NCI-H82 treated with DMSO at 0.1 percent for 48 hours (cell line): Measurements from ENCODE around the gene LCOR.

ENCODE experiments used
- DNase-seq: peaks from one replicate; lab custom pipeline; 2025; ENCODE audit not compliant: unreplicated experiment; lab: John Stamatoyannopoulos, UW

Gene LCOR

DNA sequence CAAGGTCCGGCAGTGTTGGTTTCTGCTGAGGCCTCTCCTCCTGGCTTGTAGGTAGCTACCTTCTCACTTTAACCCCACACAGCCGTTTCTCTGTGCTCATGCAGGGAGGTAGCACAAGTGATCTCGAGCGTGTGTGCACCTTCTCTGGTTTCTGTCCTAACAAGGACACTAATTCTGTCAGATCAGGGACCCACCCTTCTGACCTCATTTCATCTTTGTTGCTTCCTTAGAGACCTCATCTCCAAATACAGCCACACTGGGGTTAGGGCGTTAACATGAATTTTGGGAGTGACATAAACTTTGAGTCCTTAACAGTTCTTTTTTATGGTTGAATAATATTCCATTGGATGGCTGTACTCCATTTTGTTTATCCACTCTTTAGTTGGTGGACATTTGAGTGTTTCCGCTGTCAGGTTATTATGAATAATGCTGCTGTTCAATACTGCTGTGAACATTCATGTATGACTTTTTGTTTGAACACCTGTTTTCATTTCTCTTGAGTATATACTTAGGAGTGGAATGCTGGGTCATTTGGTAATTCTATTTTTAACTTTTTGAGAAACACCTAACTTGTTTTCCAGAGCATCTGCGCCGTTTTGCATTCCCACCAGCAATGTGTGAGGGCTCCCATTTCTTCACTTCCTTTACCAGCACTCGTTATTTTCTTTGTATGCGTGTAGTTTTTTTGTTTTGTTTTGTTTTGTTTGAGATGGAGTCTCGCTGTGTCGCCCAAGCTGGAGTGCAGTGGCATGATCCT is 57.5 kb downstream of the LCOR start:
- no peak for DNase-seq

DNA sequence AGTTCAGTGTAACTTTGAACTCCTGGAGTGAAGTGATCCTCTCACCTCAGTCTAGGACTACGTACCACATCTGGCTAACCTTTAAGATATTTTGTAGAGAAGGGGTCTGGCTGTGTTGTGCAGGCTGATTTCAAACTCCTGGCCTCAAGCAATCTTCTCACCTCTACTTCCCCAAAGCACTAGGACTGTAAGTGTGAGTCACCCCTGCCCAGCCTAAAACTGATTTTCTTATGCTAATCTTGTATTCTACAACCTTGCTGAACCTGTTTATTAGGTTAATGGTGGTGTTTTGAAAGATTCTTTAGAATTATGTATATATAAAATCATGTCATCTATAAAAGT is 58.0 kb downstream of the LCOR start:
- no peak for DNase-seq

DNA sequence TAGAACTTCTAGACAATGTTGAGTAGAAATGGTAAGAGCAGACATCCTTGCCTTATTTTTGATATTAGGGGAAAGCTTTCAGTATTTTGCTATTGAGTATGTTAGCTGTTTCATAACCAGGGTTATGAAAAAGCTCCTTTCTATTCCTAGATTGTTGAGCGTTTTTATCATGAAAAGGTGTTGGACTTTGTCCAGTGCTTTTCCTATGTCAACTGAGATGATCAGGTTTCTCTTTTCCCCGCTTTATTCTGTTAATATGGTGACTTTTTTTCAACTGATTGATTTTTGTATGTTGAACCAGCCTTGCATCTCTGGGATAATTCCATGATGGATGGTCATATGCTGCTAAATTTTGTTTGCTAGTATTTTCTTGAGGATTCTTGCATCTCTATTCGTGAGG is 58.5 kb downstream of the LCOR start:
- DNase-seq, result no peak

DNA sequence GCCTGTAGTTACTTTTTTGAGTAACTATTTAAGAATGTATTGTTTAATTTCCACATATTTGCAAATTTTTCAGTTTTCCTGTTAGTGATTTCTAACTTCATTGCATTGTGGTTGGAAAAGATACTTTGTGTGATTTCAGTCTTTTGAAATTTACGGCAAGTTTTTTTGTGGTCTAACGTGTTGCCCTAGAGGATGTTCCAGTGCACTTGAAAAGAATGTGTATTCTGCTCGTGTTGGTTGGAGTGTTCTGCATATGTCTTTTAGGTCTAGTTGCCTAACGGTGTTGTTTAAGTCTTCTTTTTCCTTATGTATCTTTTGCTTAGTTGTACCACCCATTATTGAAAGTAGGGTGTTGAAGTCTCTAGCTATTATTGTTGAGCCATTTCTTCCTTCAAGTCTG is 59.7 kb downstream of the LCOR start:
- no peak for DNase-seq

DNA sequence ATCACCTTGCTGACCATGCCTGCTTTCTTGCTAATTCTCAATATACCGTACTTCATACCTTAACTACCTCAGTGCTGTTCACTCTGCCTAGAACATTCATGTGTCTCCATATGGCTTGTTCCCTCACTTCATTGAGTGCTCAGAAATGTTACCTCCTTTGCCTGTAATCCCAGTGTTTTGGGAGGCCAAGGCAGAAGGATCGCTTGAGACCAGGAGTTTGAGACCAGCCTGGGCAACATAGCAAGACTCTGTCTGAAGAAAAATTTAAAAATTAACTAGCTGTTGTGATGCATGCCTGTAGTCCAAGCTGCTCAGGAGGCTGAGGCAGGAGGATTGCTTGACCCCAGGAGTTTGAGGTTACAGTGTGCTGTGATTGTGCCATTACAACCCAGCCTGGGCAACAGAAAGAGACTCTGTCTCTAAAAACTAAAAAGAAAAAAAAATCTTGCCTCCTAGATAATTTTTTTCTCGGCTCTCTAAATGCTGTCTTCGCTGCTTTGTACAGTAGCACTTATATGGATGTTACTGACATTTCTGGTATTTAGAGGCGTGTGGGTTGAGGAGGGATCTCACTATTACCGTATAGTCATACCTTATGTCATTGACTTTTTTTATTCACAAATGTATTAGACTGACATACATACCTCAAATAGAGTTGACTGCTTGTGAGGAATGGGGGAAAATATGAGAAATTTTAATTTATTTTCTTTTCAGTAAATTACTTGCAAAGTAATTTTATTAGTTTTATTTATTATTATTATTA is 63.7 kb downstream of the LCOR start:
- no peak for DNase-seq

DNA sequence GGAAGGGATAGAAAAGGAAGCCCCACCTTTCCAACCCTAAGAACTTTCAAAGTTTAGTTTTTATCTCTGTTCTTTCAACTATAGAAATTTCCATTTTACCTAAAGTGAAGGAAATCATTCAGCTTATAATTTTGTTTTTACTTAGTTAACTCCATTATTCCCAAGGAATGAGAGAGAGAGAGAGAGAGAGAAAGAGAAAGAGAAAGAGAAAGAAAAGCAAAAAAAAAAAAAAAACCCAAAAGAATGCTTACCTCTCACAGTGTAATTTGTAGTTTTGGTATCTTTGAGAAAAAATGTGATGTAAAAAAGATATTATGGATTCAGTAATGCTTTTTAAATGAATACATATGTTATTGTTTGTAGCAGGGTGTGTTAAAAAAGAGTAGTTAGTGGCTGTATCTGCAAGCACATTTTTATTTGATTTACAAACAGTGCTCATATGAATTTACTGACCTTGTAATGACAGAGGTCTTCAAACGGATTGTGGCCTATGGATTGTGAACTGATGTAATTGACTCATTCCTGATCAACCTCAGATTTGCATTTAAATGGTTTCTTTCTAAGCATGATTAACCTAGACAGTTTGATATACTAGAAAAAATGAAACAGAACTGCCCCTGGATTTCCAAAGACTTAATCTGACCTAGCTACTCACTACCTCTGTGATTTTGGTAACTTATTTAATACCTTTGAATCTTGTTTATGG is 64.9 kb downstream of the LCOR start:
- DNase-seq, result no peak

DNA sequence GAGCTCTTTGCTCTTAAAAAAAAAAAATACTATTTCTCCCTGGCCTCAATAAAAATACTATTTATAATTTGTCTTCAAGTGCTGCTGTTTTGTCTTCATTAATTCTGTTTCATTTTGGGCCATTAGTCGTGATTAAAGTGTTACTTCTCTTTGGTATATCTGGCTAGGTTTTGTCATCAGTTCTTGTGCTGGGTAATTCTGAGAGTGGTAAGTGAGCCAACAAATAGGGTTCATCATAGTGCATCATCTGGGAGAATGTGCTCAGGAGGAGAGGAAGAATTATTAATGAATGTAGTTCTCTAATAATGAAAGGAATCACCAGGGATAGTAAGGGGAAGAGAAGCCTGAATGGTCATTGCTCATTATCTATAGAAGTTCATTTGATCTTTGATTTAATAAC is 70.0 kb downstream of the LCOR start:
- no peak for DNase-seq

DNA sequence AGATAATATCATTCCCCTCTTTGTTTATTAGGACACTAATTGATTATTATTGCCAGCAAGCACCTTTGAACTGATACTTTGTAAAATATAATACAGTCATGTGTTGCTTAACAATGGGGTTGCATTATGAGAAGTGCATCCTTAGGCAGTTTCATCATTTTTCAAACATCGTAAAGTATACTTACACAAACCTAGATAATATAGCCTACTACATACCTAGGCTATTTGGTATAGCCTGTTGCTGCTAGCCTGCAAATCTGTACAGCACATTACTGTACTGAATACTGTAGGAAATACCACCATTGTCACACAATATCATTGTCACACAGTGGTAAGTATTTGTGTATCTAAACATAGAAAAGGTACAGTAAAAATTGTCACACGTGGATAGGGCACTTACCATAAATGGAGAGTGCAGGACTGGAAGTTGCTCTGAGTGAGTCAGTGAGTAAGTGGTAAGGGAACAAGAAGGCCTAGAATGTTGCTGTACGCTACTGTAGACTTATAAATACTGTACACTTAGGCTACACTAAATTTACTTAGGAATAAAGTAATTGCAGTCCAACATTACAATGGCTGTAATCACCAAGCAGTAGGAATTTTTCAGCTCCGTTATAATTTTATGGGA is 70.7 kb downstream of the LCOR start:
- DNase-seq, result no peak

DNA sequence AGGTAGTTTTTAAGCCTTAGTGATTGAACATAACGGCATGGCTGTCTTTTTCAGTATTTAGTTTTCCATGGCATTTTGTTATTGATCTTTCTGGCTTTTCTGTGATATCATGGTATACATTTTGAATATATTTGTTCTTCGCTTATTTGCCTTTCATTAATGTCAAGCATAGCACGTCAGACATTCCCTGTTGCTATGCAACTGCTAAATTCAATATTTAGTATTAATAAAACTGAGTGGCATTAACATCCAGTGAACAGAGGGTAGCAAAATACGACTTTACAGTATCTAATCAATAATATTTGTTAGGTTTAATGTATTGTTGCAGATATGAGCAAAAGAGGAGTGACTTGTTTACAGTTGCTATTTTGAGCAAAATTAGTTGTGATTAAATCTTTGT is 72.5 kb downstream of the LCOR start:
- DNase-seq, result no peak

DNA sequence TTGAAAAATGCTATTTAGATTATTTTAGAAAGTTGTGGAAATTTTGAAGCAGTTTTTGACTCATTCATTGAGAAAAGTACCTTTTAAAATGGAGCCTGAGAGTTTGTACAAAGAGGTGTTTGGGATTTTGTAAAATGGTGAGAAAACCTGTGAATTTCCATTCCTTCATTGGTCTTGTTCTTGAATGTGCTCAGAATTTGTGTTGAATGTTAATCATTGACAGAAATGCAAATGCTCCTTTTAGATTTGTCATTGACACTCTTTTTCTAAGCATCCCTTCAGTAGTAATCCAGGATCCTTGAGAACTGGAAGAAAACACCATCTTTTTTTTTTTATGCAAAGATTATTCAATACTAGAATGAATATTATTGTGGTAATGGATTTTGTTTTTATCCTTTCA is 74.8 kb downstream of the LCOR start:
- DNase-seq, result no peak

DNA sequence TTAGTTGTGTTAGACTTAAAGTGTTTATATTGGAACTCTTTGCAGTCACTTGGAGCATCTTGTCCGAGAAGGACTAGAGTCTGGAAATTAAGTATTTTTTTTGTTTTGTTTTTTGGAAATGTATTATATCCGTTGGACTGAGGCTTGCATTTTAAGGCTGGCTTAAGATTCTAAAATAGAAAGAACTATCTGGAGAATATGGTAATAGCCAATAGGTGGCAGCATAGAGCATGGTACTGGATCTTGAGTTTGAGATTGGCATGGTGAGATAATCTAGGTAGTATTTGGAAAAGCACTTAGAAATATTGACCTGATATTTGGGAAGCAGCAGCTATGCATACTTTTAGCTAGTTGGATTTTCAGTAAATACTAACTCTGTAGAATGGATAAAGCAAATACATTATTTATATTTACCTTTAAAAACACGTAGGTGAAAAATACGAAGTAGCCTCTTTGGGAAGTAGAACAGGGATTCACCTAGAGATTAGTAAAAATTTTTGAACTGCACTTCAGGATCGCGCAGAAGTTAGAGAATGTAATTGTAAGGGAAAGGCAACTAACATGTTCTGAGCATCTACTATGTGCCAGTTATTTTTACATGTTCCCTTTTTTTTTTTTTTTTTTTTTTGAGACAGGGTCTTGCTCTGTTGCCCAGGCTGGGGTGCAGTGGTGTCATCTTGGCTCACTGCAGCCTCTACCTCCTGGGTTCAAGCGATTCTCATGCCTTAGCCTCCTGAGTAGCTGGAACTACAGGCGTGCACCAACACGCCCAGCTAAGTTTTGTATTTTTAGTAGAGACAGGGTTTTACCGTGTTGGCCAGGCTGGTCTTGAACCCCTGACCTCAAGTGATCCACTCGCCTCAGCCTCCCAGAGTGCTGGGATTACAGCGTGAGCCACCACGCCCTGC is 78.6 kb downstream of the LCOR start:
- DNase-seq, result no peak

DNA sequence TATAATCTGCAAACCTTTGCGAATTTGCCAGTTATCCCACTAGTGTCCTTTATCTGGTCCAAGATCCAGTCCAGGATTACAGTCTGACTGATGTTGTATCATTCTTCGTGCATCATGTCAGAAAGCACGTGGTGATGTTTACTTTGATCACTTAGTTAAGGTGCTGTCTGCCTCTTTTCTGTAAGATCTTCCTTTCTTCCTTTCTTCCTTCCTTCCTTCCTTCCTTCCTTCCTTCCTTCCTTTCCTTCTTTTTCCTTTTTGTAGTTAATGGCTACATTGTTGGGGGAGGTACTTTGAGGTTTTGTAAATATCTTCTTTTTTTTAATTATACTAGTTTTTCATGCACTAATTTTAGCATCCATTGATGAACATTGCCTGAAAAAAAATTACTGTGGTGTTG is 80.3 kb downstream of the LCOR start:
- no peak for DNase-seq

DNA sequence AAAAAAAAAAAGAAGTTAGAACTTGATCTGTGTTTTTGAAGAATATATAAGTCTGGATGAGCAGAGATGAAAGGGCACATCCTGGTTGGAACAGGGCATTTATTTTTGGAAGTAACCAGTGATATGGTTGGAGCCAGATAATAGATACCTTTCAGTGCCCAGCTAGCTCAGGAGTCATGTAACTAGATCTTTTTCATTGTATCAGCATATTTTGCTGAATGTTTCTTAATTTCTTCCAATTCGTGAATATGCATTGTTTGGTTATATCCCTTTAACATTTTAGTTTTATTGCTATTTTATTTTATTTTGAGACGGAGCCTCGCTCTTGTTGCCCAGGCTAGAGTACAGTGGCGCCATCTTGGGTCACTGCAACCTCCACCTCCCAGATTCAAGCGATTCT is 81.8 kb downstream of the LCOR start:
- DNase-seq, result no peak

DNA sequence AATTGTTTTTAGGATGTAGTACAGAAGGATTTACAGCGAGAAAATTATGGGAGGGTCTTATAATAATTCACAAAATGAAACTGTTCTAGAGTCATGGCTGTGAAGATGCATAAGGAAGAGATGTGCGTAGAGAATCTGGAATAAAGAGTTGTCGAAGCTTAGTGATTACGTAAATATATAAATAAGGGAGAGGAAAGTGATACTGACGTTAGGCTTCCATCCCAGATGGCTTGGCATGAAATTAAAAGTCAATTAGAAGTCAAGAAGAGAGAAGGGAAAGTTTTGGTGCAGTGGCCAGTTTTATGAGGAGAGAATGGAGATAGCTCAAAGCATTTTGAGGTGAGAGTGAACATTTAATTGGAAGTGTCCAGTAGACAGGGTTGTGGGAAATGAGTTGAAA is 85.5 kb downstream of the LCOR start:
- DNase-seq, result no peak

DNA sequence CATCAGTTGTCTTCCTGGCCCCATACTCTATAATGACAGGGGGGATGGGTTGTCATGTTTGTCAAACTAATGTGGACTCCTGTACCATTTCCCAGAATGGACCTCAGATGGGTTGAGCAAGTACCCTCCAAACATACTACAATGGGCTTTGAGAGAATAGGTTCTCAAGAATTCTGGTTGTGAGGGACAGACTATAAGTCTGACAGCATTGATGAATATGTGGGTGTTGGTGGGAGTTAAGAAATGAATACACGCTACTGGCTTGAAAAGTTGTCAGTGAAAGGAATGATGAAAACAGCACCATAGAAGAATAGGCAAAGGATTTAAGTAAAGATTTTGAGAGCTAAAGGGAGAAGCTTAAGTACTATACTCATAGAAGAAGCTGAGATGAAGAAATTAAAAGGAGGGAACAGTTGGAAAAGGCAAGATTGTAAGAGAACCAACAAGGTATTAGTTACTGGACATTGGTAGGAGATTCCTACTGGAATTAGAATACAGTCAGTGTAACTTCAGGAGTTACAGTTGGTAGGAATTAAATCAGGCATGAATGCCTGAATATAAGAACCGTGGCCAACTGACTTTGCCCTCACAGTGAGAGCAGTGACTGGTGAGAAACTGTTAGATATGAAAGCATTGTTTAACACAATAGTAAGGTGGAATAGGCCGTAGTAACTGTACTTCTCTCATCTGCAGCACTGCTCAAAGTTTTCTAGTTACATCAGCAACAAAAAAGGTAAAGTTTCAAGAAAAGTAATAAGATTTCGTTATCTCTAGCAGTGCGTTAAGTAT is 86.3 kb downstream of the LCOR start:
- no peak for DNase-seq

DNA sequence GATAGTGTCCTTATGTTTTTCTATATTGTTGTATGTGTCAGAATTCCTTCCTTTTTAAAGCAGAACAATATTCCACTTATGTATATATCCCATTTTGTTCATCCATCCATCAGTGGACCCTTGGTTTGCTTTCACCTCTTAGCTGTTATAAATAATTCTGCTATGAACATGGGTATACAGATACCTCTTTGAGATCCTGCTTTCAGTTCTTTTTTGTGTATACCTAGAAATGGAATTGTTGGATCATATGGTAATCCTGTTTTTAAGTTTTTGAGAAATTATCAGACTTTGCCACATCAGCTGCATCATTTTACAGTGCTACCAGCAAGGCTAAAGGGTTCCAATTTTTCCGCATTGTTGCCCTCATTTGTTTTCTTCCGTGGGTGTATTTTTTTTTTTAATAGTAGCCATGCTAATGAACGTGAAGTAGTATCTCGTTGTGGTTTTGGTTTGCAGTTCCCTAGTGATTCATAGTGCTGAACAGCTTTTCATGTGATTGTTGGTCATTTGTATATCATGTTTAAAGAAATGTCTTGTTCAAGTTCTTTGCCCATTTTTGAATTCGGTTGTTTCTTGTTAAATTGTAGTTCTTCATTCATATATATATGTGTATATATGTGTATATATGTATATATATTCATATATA is 87.8 kb downstream of the LCOR start:
- DNase-seq, result no peak

DNA sequence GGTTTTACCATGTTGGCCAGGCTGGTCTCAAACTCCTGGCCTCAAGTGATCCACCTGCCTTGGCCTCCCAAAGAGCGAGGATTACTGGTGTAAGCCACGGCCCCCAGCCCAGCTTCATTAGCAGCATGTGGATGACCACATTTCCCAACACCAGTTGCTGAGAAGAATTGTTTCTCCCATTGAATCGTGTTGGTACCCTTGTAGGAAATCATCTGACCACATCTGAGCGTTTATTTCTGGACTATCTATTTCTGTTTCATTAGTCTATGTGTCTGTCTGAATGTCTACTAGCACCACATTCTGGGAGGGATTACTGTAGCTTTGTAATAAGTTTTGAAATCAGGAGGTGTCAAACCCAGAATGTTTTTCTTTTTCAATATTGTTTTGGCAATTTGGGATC is 89.6 kb downstream of the LCOR start:
- DNase-seq, result no peak

DNA sequence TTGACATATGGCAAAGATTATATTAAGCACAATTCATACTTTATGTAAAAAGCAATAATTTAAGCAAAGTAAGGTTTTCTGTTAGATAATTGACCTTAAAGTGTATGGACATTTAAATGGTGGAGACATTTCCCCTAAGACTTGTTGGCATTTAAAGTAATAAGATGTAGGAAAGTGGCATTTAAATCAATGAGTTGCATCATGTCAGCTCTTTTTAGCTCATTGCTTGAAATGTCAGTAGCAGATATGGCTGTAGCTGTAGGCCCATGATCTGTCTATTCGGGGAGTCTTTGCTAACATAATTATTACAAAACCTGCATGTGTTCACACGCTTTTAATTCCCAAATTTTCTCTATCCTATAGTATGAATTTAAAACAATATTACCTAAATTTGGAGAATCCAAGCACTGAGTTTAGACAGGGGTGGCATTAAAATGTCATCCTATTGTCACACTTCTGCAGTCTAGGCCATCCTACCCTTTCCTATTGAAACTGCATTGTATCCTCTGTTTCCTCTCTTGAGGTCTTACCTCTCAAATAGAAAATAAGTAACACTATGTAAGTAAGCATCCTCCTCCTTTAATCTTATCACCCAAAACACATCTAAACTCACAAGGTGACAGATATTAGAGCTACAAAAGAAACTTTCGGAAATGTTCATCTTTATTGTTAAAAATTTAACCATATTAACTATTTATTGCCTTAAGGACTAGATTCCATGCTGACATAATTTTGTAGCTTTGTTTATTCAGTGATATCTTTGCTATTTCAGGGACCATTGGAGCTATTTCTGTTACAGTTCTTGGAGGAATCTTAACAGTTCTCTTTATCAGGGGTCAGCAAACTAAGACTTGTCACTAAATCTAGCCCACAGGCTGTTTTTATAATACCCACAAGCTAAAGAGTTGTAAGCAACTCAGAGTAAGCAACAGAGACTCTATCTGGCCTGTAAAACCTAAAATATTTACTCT is 91.2 kb downstream of the LCOR start:
- DNase-seq, result no peak
